Measurements from ENCODE around the gene C11orf21.
"Not testable (repeated sequence)": the region's sequence is repeated elsewhere in the genome, so short reads cannot be mapped to it uniquely, and the experiment has no call there.

Gene C11orf21

GRCh38 chr11:2343502-2343901 is 41.8 kb upstream of the C11orf21 start:
- no peak for DNase-seq (ENCODE audit: low spot score)
- TF ChIP-seq CTCF (IDR thresholded peaks at IDR 0.05; ENCODE audit: borderline replicate concordance, control extremely low read depth, extremely low read depth, insufficient read depth, missing control alignments), result no peak
- in situ Hi-C loops (cut with MboI; ENCODE audit: low sequenced_read_pairs, unreplicated experiment), result no loop called here

- no peak for DNase-seq (ENCODE audit: low spot score)
- in situ Hi-C loops (cut with MboI; ENCODE audit: low sequenced_read_pairs, unreplicated experiment), result no loop called here
- no peak for TF ChIP-seq CTCF (IDR thresholded peaks at IDR 0.05; ENCODE audit: borderline replicate concordance, control extremely low read depth, extremely low read depth, insufficient read depth, missing control alignments)
These were observed 41.3 kb upstream of the C11orf21 start for GRCh38 chr11:2342981-2343380.

- no peak for TF ChIP-seq CTCF (IDR thresholded peaks at IDR 0.05; ENCODE audit: borderline replicate concordance, control extremely low read depth, extremely low read depth, insufficient read depth, missing control alignments)
- in situ Hi-C loops (cut with MboI; ENCODE audit: low sequenced_read_pairs, unreplicated experiment), result no loop called here
- no peak for DNase-seq (ENCODE audit: low spot score)
These were observed 40.8 kb upstream of the C11orf21 start for GRCh38 chr11:2342557-2342956.

- in situ Hi-C loops (cut with MboI; ENCODE audit: low sequenced_read_pairs, unreplicated experiment); DNase-seq (ENCODE audit: low spot score): not testable (repeated sequence)
These were observed 37.0 kb upstream of the C11orf21 start for GRCh38 chr11:2338760-2339159.

- DNase-seq (ENCODE audit: low spot score); in situ Hi-C loops (cut with MboI; ENCODE audit: low sequenced_read_pairs, unreplicated experiment): not testable (repeated sequence)
These were observed 33.6 kb upstream of the C11orf21 start for GRCh38 chr11:2335286-2335685.

GRCh38 chr11:2333486-2334205 is 31.9 kb upstream of the C11orf21 start:
- in situ Hi-C loops (cut with MboI; ENCODE audit: low sequenced_read_pairs, unreplicated experiment); DNase-seq (ENCODE audit: low spot score): not testable (repeated sequence)

- DNase-seq (ENCODE audit: low spot score); in situ Hi-C loops (cut with MboI; ENCODE audit: low sequenced_read_pairs, unreplicated experiment): not testable (repeated sequence)
These were observed 30.9 kb upstream of the C11orf21 start for GRCh38 chr11:2332569-2332968.

GRCh38 chr11:2331404-2331803 is 29.7 kb upstream of the C11orf21 start:
- in situ Hi-C loops (cut with MboI; ENCODE audit: low sequenced_read_pairs, unreplicated experiment), result no loop called here
- no peak for TF ChIP-seq CTCF (IDR thresholded peaks at IDR 0.05; ENCODE audit: borderline replicate concordance, control extremely low read depth, extremely low read depth, insufficient read depth, missing control alignments)
- no peak for DNase-seq (ENCODE audit: low spot score)

- in situ Hi-C loops (cut with MboI; ENCODE audit: low sequenced_read_pairs, unreplicated experiment), result no loop called here
- no peak for DNase-seq (ENCODE audit: low spot score)
- TF ChIP-seq CTCF (IDR thresholded peaks at IDR 0.05; ENCODE audit: borderline replicate concordance, control extremely low read depth, extremely low read depth, insufficient read depth, missing control alignments), result no peak
These were observed 29.0 kb upstream of the C11orf21 start for GRCh38 chr11:2330696-2331095.
